ENCODE data around the gene ERVW-1.

DNA sequence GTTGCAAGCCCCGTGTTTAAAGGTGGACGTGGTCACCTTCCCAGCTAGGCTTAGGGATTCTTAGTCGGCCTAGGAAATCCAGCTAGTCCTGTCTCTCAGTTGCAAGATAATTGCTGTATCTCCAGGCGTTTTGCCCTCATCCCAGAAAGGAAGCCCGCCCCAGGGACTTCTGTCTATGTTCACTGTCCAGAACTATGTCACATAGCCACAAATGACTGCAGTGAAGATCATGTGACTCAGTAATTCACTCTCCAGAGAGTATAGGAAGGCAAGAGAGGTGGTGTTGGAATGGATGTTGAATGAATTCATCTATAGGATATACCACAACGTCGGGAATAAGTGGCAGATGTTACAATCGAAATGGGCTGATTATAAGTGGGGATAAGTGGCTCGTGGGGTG lies 349 bp upstream of the ERVW-1 start:
- TF ChIP-seq, protein P1, sequence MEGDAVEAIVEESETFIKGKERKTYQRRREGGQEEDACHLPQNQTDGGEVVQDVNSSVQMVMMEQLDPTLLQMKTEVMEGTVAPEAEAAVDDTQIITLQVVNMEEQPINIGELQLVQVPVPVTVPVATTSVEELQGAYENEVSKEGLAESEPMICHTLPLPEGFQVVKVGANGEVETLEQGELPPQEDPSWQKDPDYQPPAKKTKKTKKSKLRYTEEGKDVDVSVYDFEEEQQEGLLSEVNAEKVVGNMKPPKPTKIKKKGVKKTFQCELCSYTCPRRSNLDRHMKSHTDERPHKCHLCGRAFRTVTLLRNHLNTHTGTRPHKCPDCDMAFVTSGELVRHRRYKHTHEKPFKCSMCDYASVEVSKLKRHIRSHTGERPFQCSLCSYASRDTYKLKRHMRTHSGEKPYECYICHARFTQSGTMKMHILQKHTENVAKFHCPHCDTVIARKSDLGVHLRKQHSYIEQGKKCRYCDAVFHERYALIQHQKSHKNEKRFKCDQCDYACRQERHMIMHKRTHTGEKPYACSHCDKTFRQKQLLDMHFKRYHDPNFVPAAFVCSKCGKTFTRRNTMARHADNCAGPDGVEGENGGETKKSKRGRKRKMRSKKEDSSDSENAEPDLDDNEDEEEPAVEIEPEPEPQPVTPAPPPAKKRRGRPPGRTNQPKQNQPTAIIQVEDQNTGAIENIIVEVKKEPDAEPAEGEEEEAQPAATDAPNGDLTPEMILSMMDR (optimal IDR thresholded peaks at IDR 0.05 in 1 of 3, IDR thresholded peaks at IDR 0.05 in 1 of 3, conservative IDR thresholded peaks at IDR 0.05 in 1 of 3; ENCODE audit: extremely low read depth in 1 of 3, insufficient read depth in 2 of 3, low read length in 3 of 3) = no peak
- no peak for TF ChIP-seq EZH2 (IDR thresholded peaks at IDR 0.05; ENCODE audit: low read length)

All from keratinocyte (primary cell).